Measurements from ENCODE around the gene RIPOR3.
A peak's percentile ranks its signal among the peaks of the same experiment; 100 is the strongest.
"Not testable (repeated sequence)": the region's sequence is repeated elsewhere in the genome, so short reads cannot be mapped to it uniquely, and the experiment has no call there.

The RIPOR3 gene

DNA sequence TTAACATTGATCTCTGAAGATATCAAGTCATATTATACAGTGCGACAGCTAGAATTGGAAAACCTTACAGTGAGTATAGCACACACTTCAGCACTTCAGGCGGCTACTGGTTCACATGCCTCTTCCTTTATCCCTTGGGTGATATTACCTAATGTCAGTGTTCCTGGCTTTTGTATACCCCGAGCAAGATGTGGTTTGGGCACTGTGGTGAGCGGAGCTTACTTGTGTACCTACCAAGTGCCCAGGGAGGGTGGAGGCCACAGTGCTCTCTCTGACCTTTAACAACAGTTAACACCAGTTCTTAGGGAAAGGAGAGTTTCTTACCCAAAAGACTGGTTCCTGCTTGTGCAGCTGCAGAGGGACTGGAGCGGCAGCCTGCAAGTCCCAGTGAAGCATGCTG is 116.8 kb downstream of the RIPOR3 start:
- no peak for DNase-seq (ENCODE audit: low spot score)

GRCh38 chr20:50574108-50574507 is 117.2 kb downstream of the RIPOR3 start:
- no peak for DNase-seq (ENCODE audit: low spot score)

- DNase-seq (ENCODE audit: low spot score) = peak; percentile 32
Measured at GRCh38 chr20:50572938-50573777, 118.2 kb downstream of the RIPOR3 start.

DNA sequence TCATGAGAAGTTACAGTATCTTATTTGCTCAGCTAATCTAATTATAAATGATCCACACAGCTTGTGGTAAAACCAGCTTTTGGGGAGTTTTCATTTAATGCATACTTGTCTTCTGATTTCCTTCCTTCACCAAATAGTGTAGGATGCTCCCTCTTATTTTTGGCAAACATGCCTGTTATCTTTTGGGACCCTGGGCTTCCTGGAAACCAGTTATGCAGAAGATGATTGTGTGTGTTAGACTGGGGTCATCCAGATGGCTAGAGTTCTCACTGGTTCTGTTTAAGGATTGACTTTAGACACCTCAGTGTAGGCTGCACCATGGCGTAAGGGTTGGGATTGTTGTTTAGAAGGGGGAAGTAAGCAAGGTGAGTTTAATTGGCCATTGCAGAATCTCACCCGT is 119.9 kb downstream of the RIPOR3 start:
- DNase-seq (ENCODE audit: low spot score) = no peak

DNA sequence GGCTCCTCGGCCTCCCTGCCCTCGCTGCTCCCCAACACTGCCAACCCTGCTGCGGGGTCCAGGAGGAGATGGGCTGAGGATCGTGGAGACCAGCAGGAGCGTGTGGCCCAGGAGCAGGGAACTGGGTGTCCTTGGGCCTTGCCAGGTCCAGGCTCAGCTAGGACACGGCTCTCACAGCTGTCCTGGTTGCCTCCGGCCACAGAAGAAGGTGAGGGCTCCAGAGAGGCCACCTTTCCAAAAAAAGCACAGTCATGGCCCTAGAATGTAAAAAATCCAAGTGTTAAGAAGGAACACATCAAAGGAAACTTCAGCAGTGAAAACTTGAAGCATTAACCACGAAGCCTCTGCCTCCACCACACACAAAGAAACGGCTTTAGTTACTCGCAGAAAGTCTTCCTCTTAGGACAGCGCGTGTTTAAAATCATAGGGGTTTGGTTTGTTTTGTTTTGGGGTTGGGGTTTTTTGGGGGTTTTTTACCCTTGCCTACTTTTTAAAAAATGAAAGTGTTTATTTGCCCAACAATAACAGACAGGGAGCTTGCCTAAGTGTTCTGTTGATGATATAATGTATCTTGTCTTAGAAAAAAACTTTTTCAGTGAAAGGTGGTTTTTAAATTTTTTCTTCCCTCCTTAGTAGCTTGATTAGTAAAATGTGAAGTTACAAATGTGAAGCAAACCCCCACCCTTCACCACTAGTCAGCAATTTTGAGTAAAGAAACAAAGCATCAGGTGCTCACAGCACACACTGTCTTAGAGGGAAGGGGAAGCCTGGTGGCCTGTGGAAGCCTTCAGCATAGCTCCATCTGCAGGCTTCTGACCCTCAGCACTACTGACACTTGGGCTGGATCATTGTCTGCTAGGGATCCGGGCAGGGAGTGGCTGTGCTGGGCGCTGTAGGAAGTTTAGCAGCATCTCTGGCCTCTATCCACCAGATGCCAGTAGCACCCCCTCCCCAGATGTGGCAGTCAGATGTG is 121.2 kb downstream of the RIPOR3 start:
- no peak for DNase-seq (ENCODE audit: low spot score)

DNA sequence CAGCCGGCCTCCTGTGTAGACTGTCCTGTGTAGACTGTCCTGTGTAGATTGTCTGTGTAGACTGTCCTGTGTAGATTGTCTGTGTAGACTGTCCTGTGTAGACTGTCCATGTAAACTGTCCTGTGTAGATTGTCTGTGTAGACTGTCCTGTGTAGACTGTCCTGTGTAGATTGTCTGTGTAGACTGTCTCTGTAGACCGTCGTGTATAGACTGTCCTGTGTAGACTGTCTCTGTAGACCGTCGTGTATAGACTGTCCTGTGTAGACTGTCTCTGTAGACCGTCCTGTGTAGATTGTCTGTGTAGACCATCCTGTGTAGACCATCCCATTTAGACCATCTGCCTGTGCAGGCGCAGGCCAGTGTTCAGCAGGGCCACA is 121.9 kb downstream of the RIPOR3 start:
- DNase-seq (ENCODE audit: low spot score) = not testable (repeated sequence)

GRCh38 chr20:50568549-50568942 is 122.8 kb downstream of the RIPOR3 start:
- peak; percentile 67 for DNase-seq (ENCODE audit: low spot score)

DNA sequence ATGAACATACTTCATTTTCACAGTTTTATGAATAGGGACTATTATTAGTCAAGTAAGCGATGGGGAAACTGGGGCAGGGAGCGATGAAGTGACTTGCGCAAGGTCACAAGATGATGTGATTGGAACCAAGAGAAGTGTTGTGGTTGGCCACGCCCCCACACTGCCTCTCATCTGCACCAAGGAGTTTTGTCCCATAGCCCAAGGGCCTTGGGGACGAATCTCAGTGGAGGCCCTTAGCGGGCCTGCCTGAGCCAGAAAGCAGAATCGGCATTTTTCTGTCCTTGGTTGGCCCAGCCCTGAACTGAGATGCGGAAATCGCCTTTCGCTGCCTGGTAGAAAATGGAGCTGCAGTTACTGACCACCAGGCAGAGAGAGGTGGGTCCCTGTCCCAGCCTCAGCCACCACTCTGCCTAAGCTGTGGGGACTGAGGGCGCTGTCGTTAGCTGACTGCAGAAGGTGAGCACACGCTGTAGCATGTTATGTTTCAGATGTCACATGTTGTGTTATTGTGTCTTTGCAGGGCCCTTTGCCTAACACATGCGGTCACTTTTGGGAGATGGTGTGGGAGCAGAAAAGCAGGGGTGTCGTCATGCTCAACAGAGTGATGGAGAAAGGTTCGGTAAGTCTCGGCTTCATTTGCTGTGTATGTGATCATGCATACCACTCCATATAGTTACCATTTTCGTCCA is 123.3 kb downstream of the RIPOR3 start:
- DNase-seq (ENCODE audit: low spot score) = no peak

DNA sequence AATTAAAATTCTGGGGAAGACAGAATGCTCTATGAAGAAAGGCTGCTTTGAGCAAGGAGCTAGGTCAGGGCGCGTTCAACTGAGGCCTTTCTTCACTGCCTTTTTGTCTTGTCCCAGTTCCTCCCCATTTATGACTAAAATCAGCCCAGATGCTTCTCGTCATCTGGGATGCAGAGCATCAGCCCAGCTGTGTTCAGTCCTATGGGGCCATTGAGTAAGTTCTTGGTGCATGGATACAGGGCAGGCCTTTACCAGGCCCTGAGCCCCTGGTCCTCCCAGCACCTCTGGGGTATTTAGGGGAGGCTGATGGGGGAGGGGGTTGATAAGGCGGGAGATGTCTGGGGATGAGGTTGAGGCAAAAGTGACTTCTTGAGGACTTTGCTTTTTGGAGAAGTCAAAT is 125.5 kb downstream of the RIPOR3 start:
- DNase-seq (ENCODE audit: low spot score) = no peak

GRCh38 chr20:50565383-50565782 is 126.0 kb downstream of the RIPOR3 start:
- no peak for DNase-seq (ENCODE audit: low spot score)

DNA sequence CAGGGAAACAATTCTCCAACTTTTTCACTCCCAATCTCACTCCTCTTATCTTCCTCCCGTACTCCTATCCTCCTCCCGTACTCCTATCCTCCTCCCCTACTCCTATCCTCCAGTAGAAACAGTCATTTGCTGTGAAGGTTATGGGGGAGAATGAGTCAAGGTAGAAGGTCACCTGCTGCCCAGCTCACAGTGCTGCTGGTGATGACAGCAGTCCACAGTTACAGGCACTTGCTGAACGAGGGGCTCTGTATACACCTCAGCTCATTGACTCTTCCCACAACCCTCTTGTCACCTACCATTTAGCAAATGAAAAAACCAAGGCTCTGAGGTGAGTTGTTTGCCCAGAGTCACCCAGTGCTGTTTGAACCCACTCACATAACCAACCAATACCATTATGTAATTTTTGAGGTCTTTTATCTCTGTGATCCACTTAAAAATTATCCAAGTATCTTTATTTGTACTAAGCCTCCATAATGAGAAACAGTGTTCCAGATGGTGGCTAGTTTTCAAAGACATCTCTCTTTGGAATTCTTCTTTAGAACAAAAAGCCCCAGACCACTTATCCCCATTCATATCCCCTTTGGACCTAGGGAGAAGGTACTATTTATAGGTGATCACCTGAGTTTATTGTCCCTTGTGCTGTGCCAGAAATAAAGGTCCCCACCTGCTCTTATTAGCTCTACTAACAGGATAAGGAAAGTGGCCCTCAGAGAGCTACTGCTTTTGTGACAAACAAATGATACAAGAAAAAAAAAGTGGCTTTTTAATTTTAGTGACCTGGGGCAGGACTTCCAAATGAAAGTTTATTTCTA is 128.0 kb downstream of the RIPOR3 start:
- DNase-seq (ENCODE audit: low spot score) = no peak

GRCh38 chr20:50562262-50562701 is 129.1 kb downstream of the RIPOR3 start:
- no peak for DNase-seq (ENCODE audit: low spot score)

GRCh38 chr20:50561379-50562078 is 129.8 kb downstream of the RIPOR3 start:
- DNase-seq (ENCODE audit: low spot score) = peak; percentile 63

- DNase-seq (ENCODE audit: low spot score) = no peak
Measured at GRCh38 chr20:50560867-50561266, 130.5 kb downstream of the RIPOR3 start.

- no peak for DNase-seq (ENCODE audit: low spot score)
Measured at GRCh38 chr20:50559856-50560638, 131.3 kb downstream of the RIPOR3 start.

DNA sequence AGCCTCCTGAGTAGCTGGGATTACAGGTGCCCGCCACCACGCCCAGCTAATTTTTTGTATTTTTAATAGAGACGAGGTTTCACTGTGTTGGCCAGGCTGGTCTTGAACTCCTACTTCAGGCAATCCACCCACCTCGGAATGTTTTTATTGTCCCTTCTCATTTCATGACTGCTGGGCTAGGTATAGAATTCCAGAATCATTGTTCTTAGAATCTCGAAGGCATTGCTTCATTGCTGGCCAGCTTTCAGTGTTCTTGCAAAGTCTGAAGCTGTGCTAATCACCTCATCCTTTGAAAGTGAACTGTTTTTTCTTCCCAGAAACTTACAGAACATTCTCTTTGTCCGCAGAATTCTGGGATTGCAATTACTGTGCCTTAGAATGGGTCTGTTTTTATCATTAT is 132.2 kb downstream of the RIPOR3 start:
- DNase-seq (ENCODE audit: low spot score) = no peak

DNA sequence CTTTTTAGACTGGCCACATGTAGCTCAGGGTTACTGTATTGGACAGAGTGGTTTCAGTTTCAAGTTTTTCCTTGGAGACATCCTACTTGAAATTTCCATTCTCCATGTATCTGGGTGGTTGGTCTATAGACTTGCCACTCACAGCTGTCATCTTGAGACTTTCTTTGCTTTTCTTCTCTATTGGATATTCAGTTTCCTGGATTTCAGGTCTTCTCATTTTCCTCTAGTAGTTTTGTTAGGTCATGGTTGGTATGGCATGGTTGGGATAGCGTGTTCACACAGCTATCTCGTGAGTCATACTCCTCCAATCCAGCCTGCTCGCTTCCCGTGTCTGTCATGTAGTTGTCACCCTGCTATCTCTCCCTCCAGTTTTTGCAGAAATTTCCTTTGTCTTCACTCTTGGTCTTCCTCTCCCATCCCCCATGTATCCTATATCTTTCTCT is 132.8 kb downstream of the RIPOR3 start:
- no peak for DNase-seq (ENCODE audit: low spot score)

- no peak for DNase-seq (ENCODE audit: low spot score)
Measured at GRCh38 chr20:50557549-50558134, 133.7 kb downstream of the RIPOR3 start.

DNA sequence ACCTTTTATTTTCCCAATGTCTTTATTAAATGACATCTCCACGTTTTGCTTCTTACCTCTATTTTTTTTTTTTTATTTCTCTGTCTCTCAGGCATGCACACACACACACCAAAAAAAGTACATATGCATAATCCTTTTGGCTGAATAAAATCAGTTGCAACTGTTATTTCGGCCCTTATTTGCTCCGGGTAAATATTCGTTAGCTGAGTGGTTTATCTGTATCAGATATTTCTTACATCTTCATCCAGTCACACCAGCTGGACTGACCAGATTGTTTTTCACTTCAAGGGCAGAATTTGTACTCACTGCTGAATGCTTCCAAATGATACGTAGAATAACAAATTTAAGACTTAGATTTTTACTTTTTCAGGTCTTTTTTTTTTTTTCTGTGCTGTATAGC is 135.7 kb downstream of the RIPOR3 start:
- no peak for DNase-seq (ENCODE audit: low spot score)

All from putamen (tissue), 1 donor.